Activated CD4-positive, alpha-beta T cell treated with anti-CD3 and anti-CD28 coated beads, Interleukin-2, amount 50 U/mL, for 24 hours (primary cell): ENCODE measurements around the gene POLRMT.
A peak's percentile ranks its signal among the peaks of the same experiment; 100 is the strongest.
"Not testable (repeated sequence)": the region's sequence is repeated elsewhere in the genome, so short reads cannot be mapped to it uniquely, and the experiment has no call there.

Experiments used
- DNase-seq, 2 donors: peaks; one replicate each; pipeline ENCODE4 v3.0.0-alpha.2; 2020; ENCODE audit warnings: low read depth in 1 of 2, low spot score in 1 of 2

POLRMT gene

DNA sequence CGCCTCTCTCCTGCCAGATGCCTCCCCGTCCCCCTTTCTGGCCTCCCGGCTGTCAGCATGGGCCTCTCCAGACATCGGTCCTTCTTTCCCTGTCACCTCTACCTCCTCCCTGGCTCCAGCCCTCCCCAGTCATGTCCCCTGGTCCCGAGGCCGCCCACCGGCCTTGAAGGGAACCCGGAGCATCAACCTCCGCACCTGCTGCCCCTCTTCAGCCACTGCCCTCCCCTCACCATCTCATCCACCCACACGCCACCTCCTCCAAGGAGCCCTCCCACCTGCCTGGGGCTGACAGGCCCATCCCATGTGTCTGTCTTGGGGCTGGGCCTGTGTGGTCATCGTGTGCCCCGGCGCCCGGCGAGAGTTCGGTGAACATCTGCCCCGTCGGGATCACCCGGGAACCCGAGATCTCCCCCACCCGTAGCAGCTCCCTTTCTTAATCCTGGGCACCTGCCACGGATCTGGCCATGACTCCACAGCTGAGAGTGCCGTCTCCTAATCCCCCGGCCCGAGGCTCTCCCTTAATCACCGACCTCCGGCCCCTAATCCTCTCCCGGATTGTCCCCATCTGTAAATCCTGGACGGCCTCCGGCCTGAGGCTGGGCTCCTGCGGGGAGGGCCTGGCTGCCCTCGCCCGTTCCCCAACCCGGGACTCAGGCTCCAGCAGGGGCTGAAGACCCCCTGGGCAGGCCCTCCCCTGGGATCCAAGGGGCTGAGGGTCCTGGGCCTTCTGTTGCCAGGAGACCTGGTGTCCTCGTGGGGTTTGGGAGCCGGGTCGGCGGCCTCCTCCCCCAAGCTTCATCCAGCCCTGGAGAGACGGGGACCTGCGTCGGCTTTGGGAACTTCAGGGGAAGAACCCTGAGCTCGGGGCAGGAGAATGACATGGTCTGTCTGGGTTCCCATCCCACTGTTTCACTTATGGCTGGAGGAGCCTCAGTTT lies 37.7 kb downstream of the POLRMT start:
- no peak for DNase-seq

DNA sequence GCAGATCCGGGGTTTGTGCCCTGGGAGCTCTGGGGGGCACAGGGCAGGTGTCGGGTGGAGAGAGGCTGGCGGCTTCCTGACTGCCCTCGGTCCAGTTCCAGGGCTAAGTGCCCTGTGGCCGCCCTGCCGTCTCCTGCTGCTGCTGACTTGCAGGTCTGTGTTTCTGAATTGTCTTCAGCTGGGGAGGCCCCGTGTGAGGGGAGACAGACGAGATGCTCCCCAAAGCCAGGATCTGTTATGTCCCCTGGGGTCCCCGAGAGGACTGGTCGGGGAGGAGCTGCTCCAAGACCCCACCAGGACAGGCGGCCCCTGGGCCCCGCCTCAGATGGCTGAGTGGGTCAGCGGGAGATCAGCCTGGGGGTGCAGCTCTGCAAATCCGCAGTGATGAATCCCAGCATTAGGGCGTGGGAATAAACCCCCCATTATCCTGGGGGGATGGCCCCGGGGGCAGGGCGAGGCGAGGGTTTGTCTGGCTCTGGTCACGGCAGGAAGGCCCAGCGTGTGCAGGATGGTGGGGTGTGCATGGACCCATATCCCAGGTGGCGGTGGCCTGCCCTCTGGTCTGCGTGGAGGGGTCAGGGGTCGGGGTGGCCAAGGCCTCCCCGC lies 39.0 kb downstream of the POLRMT start:
- no peak for DNase-seq

DNA sequence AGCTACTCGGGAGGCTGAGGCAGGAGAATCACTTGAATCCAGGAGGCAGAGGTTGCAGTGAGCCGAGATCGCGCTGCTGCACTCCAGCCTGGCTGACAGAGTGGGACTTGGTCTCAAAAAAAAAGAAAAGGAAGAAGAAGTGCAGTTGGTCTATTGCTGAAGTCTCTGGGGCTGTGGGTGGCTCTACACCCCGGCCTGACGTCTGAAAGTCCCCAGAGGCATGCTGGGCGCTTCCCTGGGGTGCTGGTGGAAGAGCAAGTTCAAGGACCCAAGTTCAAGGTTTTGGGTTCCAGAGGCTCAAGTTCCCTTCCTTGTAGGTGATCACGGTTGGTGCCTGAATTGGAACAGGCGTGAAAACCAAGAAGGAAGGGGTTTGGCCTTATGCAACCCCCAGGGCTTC lies 39.8 kb downstream of the POLRMT start:
- DNase-seq, result no peak

- DNase-seq, result no peak
Measured at GRCh38 chr19:593055-593454, 40.3 kb downstream of the POLRMT start.

DNA sequence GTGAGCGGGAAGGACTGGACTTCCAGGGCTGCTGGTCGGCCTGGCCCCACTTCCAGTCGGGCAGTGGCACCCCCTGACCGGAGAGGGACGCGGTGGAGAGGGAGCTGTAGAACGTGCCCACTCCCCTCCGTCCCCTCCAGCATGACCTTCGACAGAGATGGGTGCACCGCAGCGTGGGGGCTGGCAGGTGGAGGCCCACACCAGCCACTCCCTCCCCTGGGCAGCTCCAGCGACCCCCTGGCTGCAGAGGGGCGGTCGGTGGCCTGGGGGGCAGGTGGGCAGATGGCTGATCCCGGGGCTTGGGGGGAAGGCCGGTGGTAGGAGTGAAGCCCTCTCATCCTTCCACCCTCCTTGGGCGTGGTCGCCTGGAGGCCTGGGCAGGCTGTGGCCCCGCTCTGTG lies 41.2 kb downstream of the POLRMT start:
- no peak for DNase-seq

DNA sequence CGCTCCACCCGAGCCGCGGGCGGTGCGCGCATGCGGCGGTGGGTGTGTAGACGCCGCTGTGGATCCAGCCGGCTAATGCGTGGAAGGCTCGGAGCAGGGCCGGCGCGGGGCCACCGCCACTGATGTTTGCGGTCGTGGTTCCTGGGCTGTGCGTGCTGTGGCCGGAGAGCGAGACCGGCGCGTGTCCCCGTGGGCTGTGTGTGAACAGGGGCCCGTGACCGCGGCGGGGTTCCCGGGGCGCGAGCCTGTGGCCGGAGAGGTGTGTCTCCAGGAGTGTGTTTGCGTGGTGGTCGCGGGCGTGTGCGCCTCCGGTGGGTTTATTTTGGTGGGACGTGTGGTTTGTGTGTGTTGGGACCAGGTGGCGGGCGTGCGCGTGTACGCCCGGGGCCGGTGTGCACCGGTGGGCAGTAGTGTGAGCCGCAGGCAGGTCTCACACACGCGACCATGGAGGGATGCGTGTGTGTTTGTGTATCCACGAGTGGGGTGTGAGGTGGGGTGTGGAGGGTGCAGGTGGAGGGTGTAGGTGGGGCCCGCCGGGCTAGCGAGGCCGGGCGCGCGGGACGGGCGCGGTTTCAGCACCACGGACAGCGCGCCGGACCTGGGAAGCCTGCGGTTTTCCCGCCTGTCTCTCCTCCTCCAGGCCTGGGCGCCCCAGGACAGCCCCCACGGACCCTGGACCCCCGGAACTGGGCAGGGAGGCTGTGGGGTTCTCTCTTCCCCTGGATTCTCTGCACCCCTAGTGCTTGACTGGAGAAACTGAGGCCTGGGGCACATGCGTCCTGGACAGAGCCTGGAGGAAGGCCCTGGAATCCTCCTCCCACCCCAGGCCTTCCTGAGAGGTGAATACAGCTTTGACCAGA lies 42.0 kb downstream of the POLRMT start:
- no peak for DNase-seq

- no peak for DNase-seq
Measured at GRCh38 chr19:590750-591098, 42.6 kb downstream of the POLRMT start.

DNA sequence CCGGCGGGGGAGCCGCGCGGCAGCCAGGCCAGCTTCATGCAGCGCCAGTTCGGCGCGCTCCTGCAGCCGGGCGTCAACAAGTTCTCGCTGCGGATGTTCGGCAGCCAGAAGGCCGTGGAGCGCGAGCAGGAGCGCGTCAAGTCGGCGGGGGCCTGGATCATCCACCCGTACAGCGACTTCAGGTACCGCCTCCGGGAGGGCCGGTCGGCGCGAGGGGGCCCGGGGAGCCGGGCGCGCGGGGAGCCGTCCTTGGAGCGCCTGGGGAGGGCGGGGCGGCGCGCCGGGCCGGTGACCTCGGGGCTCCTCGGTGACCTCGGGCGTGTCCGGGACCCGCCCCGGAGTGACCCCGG lies 43.0 kb downstream of the POLRMT start:
- DNase-seq, result no peak

DNA sequence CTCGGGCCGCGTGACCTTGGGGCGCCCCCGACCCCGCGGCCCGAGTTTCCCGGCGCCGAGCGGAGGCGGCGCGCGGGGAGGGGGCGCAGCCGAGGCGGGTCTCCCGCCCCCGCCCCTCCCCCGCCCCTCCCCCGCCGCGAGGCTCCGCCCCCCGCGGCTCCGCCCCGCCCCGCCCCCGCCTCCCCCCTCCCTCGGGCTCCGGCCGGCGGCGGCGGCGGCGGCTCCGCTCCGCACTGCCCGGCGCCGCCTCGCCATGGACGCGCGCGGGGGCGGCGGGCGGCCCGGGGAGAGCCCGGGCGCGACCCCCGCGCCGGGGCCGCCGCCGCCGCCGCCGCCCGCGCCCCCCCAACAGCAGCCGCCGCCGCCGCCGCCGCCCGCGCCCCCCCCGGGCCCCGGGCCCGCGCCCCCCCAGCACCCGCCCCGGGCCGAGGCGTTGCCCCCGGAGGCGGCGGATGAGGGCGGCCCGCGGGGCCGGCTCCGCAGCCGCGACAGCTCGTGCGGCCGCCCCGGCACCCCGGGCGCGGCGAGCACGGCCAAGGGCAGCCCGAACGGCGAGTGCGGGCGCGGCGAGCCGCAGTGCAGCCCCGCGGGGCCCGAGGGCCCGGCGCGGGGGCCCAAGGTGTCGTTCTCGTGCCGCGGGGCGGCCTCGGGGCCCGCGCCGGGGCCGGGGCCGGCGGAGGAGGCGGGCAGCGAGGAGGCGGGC lies 43.5 kb downstream of the POLRMT start, which contains the start of gene HCN2:
TSS of gene HCN2 (plus strand) at position 189 of the 703 bp plus-strand sequence. CDS start at position 254, 65 bp downstream.
- no peak for DNase-seq

- no peak for DNase-seq
Measured at GRCh38 chr19:588741-589692, 44.3 kb downstream of the POLRMT start.

DNA sequence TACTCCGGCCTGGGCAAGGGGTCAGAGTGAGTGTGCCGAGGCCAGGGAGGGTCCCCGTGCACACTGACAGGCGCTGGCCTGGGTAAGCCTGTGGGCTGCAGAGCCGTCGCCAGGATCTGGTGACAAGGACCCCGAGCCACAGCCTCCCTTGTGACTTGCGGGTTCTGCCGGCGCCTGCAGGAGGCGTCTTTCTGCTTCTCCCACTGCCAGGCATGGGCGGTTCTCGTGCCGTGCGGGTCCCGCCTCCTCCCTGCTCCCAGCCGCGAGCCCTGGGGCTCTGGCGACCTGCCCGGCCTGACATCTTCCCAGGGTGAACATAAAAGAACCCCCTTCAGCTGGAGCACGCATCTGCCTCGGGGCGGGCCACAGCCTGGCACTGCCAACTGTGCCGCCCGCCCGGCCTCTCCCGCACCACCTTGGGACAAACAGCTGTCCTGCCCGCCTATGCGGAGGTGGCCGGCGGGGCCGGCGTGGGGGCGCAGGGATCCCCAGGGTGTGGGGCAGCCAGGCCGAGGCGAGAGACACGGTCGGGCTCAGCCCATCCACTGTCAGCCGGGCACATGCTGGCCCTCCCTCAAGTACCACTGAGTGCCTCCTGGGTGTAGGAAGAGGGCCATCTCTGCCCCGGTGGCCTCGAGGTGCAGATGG lies 45.1 kb downstream of the POLRMT start:
- DNase-seq, result peak in 1 of 2 donors; percentile 59

DNA sequence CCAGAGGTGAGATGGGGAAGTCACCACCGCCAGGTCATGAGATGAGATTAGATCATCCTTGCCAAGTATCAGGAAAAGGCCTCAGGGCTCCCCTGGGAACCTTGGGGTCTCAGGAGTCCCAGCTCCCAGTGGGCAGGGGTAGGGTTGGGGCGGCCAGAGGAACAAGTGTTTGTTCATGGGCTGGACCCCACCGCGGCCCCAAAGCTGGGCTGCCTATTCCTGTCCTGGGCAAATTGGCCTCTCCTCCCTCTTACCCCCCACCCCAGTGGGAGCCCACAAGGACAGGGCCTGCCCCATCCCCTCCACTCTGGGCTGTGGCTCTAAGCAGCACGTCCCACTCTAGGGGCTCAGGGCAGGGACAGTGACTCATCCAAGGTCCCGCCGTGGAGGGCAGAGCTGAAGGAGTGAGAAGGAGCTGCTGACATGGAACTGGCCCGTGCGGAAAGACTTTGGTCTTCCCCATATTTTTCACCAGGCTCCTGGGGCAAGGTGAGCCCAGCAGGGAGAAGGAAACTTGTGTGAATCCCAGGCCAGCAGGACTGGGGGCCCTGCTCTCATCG lies 47.7 kb downstream of the POLRMT start:
- no peak for DNase-seq

GRCh38 chr19:585146-585545 lies 48.2 kb downstream of the POLRMT start:
- not testable (repeated sequence) for DNase-seq

GRCh38 chr19:584240-585001 lies 48.9 kb downstream of the POLRMT start:
- DNase-seq, result peak; percentile 39 to 47

- DNase-seq, result no peak
Measured at GRCh38 chr19:583968-584239, 49.4 kb downstream of the POLRMT start.

DNA sequence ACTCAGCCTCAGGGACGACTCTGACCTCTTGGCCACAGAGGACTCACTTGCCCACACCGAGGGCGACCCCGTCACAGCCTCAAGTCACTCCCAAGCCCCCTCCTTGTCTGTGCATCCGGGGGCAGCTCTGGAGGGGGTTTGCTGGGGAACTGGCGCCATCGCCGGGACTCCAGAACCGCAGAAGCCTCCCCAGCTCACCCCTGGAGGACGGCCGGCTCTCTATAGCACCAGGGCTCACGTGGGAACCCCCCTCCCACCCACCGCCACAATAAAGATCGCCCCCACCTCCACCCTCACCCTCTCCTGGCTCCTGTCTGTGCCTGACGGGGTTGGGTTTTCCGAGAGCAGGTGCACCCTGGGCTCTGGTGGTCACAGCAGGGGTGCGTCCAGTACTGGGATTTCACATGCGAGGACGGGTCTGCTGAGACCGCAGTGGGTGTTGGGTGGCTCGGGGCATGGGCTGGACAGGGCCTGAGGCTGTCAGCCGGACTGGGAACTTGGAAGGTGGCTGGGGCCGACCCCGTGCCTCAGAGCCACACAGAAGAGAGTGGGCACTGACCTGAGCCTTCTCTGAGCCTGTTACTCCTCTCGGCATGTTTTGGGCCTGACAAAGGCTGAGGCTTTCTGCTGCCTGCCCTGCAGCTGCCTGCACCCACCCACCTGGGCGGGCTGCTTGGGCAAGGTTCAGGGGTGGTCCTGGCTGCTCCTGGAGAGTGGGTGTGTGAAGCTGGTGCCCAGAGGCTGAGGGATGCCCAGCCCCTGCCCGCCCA lies 50.0 kb downstream of the POLRMT start:
- no peak for DNase-seq

DNA sequence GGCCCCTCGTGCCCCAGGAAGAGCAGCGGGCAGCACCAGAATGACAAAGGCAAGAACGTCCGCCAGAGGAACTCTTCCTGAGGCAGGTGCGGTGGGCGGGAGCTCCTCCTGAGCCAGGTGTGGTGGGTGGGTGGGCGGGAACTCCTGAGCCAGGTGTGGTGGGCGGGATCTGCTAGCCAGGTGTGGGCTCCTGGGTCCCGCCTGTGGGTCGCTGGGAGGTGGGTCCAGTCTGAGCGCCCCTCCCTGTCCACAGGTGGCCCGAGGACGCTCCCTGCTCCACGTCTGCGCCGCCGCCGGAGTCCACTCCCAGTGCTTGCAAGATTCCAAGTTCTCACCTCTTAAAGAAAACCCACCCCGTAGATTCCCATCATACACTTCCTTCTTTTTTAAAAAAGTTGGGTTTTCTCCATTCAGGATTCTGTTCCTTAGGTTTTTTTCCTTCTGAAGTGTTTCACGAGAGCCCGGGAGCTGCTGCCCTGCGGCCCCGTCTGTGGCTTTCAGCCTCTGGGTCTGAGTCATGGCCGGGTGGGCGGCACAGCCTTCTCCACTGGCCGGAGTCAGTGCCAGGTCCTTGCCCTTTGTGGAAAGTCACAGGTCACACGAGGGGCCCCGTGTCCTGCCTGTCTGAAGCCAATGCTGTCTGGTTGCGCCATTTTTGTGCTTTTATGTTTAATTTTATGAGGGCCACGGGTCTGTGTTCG lies 50.7 kb downstream of the POLRMT start:
- DNase-seq, result no peak
